ENCODE measurements around the gene IRAK1BP1.

IRAK1BP1 gene

DNA sequence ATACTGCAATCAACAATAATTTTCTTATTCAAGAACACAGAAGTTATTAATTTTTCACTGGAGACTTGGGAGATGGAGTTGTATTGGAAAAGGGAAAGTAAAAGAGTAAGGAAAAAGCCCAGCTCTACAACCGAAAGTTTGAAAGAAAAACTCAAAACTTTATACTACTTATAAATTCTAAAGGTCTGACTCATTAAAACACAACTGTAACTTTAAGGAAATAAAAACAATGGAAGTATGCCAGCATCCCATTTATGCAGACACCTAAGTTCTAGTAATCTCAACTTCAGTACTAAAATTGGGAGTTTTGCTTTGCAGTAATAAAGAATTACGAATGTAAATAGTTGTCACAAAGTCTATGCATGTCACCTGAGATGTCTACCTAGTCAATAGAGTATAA, 80.6 kb downstream of the IRAK1BP1 start:
- TF ChIP-seq POLR2A (IDR thresholded peaks at IDR 0.05; ENCODE audit: low read depth, low read length) (no peak), TAF1 (IDR thresholded peaks at IDR 0.05; ENCODE audit: borderline replicate concordance, low read depth, low read length) (no peak), POLR2AphosphoS5 (IDR thresholded peaks at IDR 0.05; ENCODE audit: low read depth, low read length) (no peak)
- FAIRE-seq (no peak), DNase-seq (ENCODE audit: insufficient read length) (no peak)

DNA sequence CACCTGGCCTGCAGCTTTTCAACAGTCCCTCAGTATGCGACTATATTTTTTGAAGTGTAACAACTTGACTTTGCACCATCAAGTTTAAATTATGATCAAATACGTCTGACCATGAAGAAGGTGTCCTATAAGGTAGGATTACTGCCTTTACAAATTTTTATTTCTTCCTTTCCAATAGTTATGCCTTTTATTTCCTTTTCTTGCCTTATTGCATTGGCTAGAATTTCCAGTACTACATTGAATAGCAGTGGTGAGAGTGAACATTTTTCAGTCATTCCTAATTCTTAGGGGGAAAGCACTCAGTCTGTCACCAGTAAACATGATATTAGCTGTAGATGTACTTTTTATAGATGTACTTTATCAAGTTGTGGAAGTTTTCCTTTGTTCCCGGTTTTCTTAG, 81.4 kb downstream of the IRAK1BP1 start:
- FAIRE-seq: no peak
- no peak for TF ChIP-seq TAF1 (IDR thresholded peaks at IDR 0.05; ENCODE audit: borderline replicate concordance, low read depth, low read length)
- DNase-seq (ENCODE audit: insufficient read length): no peak

DNA sequence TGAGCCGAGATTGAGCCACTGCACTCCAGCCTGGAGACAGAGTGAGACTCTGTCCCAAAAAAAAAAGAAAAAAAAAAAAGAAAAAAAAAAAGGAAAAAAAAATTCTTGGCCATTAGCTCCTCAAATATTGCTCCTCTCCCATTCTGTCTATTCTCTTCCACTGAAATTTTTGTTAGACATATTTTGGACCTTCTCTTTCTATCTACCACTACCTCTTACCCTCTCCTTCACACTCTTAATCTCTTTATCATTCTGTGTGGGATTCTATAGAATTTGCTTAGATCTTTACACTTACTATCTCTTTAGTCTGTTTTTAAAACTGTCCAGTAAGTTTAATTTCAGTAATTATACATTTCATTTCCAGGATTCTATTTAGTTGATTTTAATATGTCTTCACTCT, 85.0 kb downstream of the IRAK1BP1 start:
- FAIRE-seq: no peak

More for the DNA sequence above, 85.0 kb downstream of the IRAK1BP1 start:
- no peak for TF ChIP-seq POLR2AphosphoS5 (IDR thresholded peaks at IDR 0.05; ENCODE audit: low read depth, low read length)
- TF ChIP-seq TAF1 (IDR thresholded peaks at IDR 0.05; ENCODE audit: borderline replicate concordance, low read depth, low read length): no peak
- no peak for TF ChIP-seq POLR2A (IDR thresholded peaks at IDR 0.05; ENCODE audit: low read depth, low read length)
- DNase-seq (ENCODE audit: insufficient read length): no peak

All from GM12892 (cell line).